PC-9 (cell line): ENCODE results near the gene ZSWIM9. TPM values are rescaled to one million over a fixed set of nuclear protein-coding genes. Genes with fewer than 3 reads are reported as not detected.

Experiments
- Bru-seq: library from RNA; stranded (reverse); fragments of 400-500 nt; gene quantifications from one replicate; lab custom pipeline; 2021; lab: Mats Ljungman, UMichigan
- BruChase-seq, 2 experiments: library from RNA; stranded (reverse); fragments of 400-500 nt; gene quantifications; one replicate each; lab custom pipeline; 2021; lab: Mats Ljungman, UMichigan
- BruUV-seq: library from RNA; stranded (reverse); fragments of 400-500 nt; replicated peaks from 2 replicates; lab custom pipeline; 2021; lab: Mats Ljungman, UMichigan
- CTCF ChIA-PET: fragments of 300-600 bp; sonication (Branson Sonifier 250); formaldehyde crosslinking; loops from one replicate; lab custom pipeline; 2022; ENCODE audit warnings: antibody characterized with exemption; lab: Charles Lee
- POLR2A ChIA-PET: fragments of 300-600 bp; sonication (Branson Sonifier 250); formaldehyde crosslinking; loops from one replicate; lab custom pipeline; 2022; ENCODE audit warnings: antibody characterized with exemption; ENCODE audit not compliant: unreplicated experiment; lab: Charles Lee
- DNase-seq, 2 experiments: peaks; one replicate each; pipeline versions ENCODE4 v3.0.0 to v3.0.0-alpha.2; 2015 to 2022; ENCODE audit warnings: mixed read lengths in 1 of 2
- H2AFZ ChIP-seq: fragments of 200-600 bp; sonication (generic); 2 replicates; pipeline ENCODE4 v1.8.1; 2017; ENCODE audit warnings: antibody characterized with exemption
- H3F3A ChIP-seq: fragments of 200-600 bp; sonication (generic); 2 replicates; pipeline ENCODE4 v1.8.1; 2017; ENCODE audit warnings: antibody characterized with exemption, mild to moderate bottlenecking, low read depth; ENCODE audit not compliant: insufficient read depth
- H3K27ac ChIP-seq: fragments of 200-600 bp; sonication (generic); 2 replicates; pipeline ENCODE4 v1.6.1; 2016; ENCODE audit warnings: mixed run types
- H3K27me3 ChIP-seq: fragments of 200-600 bp; sonication (generic); 2 replicates; pipeline ENCODE4 v1.6.1; 2016; ENCODE audit warnings: low read depth, mixed run types; ENCODE audit not compliant: insufficient read depth
- H3K36me3 ChIP-seq: fragments of 200-600 bp; sonication (generic); 2 replicates; pipeline ENCODE4 v1.6.1; 2016; ENCODE audit warnings: low read depth, mixed run types
- H3K4me1 ChIP-seq: fragments of 200-600 bp; sonication (generic); replicated peaks from 2 replicates; pipeline ENCODE4 v1.6.1; 2016; ENCODE audit warnings: mixed run types; ENCODE audit not compliant: insufficient read depth
- H3K4me2 ChIP-seq: fragments of 200-600 bp; sonication (generic); 2 replicates; pipeline ENCODE4 v1.6.1; 2017; ENCODE audit warnings: mixed run types
- H3K4me3 ChIP-seq: fragments of 200-600 bp; sonication (generic); 2 replicates; pipeline ENCODE4 v1.6.1; 2016; ENCODE audit warnings: mixed run types
- H3K79me2 ChIP-seq: fragments of 200-600 bp; sonication (generic); 2 replicates; pipeline ENCODE4 v1.6.1; 2017; ENCODE audit warnings: low read depth, mixed run types
- H3K9me2 ChIP-seq: fragments of 200-600 bp; sonication (generic); 2 replicates; pipeline ENCODE4 v1.8.1; 2017; ENCODE audit warnings: mild to moderate bottlenecking; ENCODE audit not compliant: insufficient read depth
- H3K9me3 ChIP-seq: fragments of 200-600 bp; sonication (generic); 2 replicates; pipeline ENCODE4 v1.8.1; 2016; ENCODE audit warnings: low read depth; ENCODE audit not compliant: insufficient read depth
- H4K20me1 ChIP-seq: fragments of 200-600 bp; sonication (generic); 2 replicates; pipeline ENCODE4 v1.8.1; 2017; ENCODE audit not compliant: insufficient read depth
- EZH2 ChIP-seq: fragments of 200-600 bp; sonication (generic); IDR thresholded peaks from 2 replicates; pipeline ENCODE4 v1.8.0; 2017; ENCODE audit warnings: antibody characterized with exemption, low read depth
- intact Hi-C: fragments of 100-400 bp; cut with micrococcal nuclease; formaldehyde crosslinking; loops from one replicate; pipeline ENCODE4 v1.10.0; 2022; ENCODE audit not compliant: unreplicated experiment
- long read RNA-seq: library from polyadenylated mRNA; stranded (forward); transcript quantifications from one replicate; pipeline ENCODE4 v2.0.0, GENCODE V29; 2022
- total RNA-seq: library from RNA; stranded (reverse); gene quantifications from 2 replicates; pipeline ENCODE4 v1.2.3, GENCODE V29; 2021
- TF ChIP-seq, protein P1 (sequence below): fragments of 200-600 bp; sonication (generic); conservative IDR thresholded peaks from 2 replicates; pipeline ENCODE4 v1.6.1; 2017; ENCODE audit warnings: mixed run types, antibody characterized with exemption, mild to moderate bottlenecking, moderate library complexity

ZSWIM9 gene
- 8.3 and 12.0 TPM in 2 replicates for total RNA-seq
- Bru-seq, nascent RNA = percentile 61 among the genes with signal in this experiment
- percentile 57 among the genes with signal in this experiment for BruChase-seq, experiment 1, labeled RNA remaining after a 2-hour chase
- percentile 62 among the genes with signal in this experiment for BruChase-seq, experiment 2, labeled RNA remaining after a 6-hour chase
- long read RNA-seq, partial matches to known transcripts = 0 of 10 reads
- long read RNA-seq, other reads (novel, unspliced or antisense) = 10 of 10 reads

DNA sequence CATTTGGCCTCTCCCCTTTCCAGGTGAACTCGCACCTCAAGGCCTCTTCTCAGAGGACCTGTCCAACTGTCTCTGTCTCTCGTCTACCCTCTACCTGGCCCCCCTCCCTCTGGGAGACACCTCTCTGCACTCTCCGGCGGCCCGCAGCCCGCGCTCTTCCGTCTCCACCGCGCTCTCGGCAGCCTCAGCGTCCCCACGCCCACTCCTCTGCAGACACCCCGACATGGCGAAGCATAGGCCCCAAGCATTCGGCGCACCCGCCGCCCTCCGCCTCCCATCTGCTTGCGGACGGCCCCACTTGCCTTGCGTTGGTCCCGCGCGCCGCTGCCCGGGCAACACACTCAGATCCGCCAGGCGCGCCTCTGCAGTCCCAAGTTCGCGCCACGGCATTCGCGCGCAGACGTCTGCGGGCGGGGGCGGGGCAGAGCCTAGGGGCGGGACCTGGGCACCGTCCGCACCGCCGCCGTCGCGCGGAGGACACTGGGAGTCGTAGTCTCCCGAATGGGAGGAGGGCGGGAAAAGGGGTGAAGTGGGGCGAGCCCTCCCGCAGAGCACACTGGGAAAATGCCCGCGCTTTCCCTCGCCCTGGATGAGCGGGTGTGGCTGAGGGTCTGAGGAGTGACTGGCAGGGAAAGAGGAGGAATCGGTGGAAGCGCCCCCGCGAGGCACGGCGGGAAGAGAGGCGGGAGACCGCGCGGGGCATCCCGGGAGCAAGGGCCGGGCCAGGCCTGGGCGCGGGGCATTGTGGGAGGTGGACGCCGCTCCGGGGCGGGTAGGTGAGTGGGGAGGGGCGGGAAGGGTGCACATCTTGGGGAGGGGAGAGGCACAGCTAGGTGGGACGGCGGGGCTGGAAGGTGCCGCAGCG lies at the start of gene ZSWIM9, which contains the start of gene LIG1:
Gene ZSWIM9 (plus strand): TSS at position 742 of the 865 bp plus-strand sequence. CDS start 1,123 bp downstream, outside the sequence.
Gene LIG1 (minus strand): TSS at position 406 of the 865 bp plus-strand sequence. CDS start 4,778 bp downstream, outside the sequence.
- no peaks in the 10 kb centered on the region for H3K9me2 ChIP-seq
- peak; percentile 93 to 94 for DNase-seq
- no peaks in the 10 kb centered on the region for H3K9me3 ChIP-seq
- ChIA-PET POLR2A (interaction anchor here (0.6 to 1.9 kb wide), 7 partner anchors 33 to 761 kb away, joined by 3 to 32 read pairs (median 7); partner anchors contain the start of gene PLA2G4C), CTCF (interaction anchor here (0.6 to 1.0 kb wide), 6 partner anchors 16 to 824 kb away, joined by 3 to 14 read pairs (median 8); partner anchors contain the start of gene RUVBL2)
- intact Hi-C loops = loop anchor here (1.0 kb wide), 1 partner anchor 85 kb away; the partner anchor contains the start of gene CARD8
- peak within 1 kb of the TSS; percentile 57 for H3K27ac ChIP-seq
- no peaks in the 10 kb centered on the region for H3K27me3 ChIP-seq
- peak within 1 kb of the TSS; percentile 96 for H3K4me2 ChIP-seq
- peaks cover 17% of the 10 kb centered on the region; the same call in 1 of the 2 replicates for H3K36me3 ChIP-seq
- H3K4me3 ChIP-seq = peak within 1 kb of the TSS; percentile 96
- peaks cover 57% of the 10 kb centered on the region for H3K79me2 ChIP-seq
- BruUV-seq = TSS peak; percentile 32
- peak within 1 kb of the TSS; percentile 100 for H2AFZ ChIP-seq
- no peaks in the 10 kb centered on the region; the same call in 1 of the 2 replicates for H4K20me1 ChIP-seq
- peaks cover 10% of the 10 kb centered on the region; the same call in 1 of the 2 replicates for H3F3A ChIP-seq
- peaks cover 17% of the 10 kb centered on the region for H3K4me1 ChIP-seq
- TF ChIP-seq EZH2 = no peak
- TF ChIP-seq, protein P1, sequence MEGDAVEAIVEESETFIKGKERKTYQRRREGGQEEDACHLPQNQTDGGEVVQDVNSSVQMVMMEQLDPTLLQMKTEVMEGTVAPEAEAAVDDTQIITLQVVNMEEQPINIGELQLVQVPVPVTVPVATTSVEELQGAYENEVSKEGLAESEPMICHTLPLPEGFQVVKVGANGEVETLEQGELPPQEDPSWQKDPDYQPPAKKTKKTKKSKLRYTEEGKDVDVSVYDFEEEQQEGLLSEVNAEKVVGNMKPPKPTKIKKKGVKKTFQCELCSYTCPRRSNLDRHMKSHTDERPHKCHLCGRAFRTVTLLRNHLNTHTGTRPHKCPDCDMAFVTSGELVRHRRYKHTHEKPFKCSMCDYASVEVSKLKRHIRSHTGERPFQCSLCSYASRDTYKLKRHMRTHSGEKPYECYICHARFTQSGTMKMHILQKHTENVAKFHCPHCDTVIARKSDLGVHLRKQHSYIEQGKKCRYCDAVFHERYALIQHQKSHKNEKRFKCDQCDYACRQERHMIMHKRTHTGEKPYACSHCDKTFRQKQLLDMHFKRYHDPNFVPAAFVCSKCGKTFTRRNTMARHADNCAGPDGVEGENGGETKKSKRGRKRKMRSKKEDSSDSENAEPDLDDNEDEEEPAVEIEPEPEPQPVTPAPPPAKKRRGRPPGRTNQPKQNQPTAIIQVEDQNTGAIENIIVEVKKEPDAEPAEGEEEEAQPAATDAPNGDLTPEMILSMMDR = peak; percentile 52; the same call in 1 of the 2 replicates

DNA sequence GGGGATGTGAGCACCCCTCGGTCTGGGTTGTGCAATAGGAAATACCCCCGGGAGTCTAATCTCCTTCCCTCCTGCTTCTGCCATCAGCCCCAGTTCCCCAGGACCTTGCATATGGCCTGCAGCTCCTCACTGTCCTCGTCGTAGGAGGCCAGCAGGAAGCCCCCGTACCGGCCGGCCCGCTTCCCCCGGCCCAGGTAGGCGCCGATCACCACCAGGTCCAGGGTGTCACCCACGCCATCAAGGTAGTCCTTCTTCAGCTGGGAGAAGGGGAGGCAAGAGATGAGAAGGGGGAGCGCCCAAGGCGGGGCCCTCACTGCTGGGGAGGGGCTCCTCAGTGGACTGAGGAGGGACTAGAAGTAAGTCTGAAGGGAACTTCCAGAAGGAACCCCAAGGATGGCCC lies 49.4 kb upstream of the ZSWIM9 start:
- intact Hi-C loops = no loop called here
- Histone ChIP-seq H3K4me3 (no peak overlapping the region), H4K20me1 (peaks cover 4% of the 10 kb centered on the region; the same call in 1 of the 2 replicates), H3K9me3 (no peaks in the 10 kb centered on the region), H3K4me2 (no peak overlapping the region), H3K36me3 (peaks cover 14% of the 10 kb centered on the region; the same call in 1 of the 2 replicates), H3F3A (0 out of 2 replicates have a peak, but pooled peaks cover 8% of the 10 kb centered on the region), H2AFZ (no peak overlapping the region), H3K27me3 (no peaks in the 10 kb centered on the region), H3K27ac (no peak overlapping the region), H3K4me1 (no peaks in the 10 kb centered on the region), H3K79me2 (no peaks in the 10 kb centered on the region), H3K9me2 (no peaks in the 10 kb centered on the region)
- TF ChIP-seq, protein P1 = no peak
- no peak for TF ChIP-seq EZH2
- no TSS peak for BruUV-seq
- POLR2A ChIA-PET = no interaction called here
- no peak for DNase-seq
- CTCF ChIA-PET = no interaction called here

DNA sequence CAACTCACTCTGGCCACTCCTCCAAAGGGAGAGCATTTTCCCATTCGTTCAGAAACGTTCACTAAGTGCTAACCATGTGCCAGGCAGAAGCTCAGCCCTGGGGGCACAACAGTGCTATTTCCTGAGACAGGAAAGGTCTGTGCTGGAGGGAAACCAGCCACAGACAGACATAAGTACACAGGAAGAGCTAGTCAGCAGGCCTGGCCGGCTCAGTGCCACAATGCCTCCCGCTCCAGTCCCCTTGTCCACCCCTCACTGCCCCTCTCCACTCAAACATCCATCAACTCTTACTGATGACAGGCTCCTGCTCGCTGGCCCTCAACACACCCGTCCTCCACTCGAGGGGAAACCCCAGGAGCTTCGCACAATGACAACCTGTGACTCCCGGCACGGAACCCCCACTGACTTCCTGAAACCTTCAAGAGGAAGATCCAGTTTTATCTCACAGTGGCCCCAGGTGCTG lies 48.5 kb upstream of the ZSWIM9 start:
- TF ChIP-seq, protein P1 = no peak
- no peak for TF ChIP-seq EZH2
- no peaks in the 10 kb centered on the region for H3K9me3 ChIP-seq
- 0 out of 2 replicates have a peak, but pooled peaks cover 16% of the 10 kb centered on the region for H3F3A ChIP-seq
- no peak overlapping the region for H3K4me2 ChIP-seq
- no peak overlapping the region for H3K27ac ChIP-seq
- no peak overlapping the region for H3K4me3 ChIP-seq
- H3K79me2 ChIP-seq = no peaks in the 10 kb centered on the region
- no peak for DNase-seq
- no TSS peak for BruUV-seq
- peaks cover 14% of the 10 kb centered on the region; the same call in 1 of the 2 replicates for H3K36me3 ChIP-seq
- no peak overlapping the region for H2AFZ ChIP-seq
- H3K9me2 ChIP-seq = no peaks in the 10 kb centered on the region
- intact Hi-C loops = no loop called here
- H4K20me1 ChIP-seq = peaks cover 4% of the 10 kb centered on the region; the same call in 1 of the 2 replicates
- ChIA-PET POLR2A (interaction anchor here (0.6 kb wide), 1 partner anchor 10 kb away, joined by 33 read pairs; no protein-coding TSS in a partner anchor), CTCF (no interaction called here)
- no peaks in the 10 kb centered on the region for H3K4me1 ChIP-seq
- H3K27me3 ChIP-seq = no peaks in the 10 kb centered on the region
